Endothelial cell of umbilical vein (primary cell): ENCODE measurements around the gene MYT1.

Experiments
- EZH2 ChIP-seq: IDR thresholded peaks from 2 replicates; pipeline ENCODE4 v1.6.1; 2012; ENCODE audit warnings: borderline replicate concordance, low read depth, mild to moderate bottlenecking, moderate library complexity, low read length, inconsistent platforms; ENCODE audit not compliant: severe bottlenecking
- FOS ChIP-seq: IDR thresholded peaks from 2 replicates; pipeline ENCODE4 v1.6.1; 2011; ENCODE audit warnings: mild to moderate bottlenecking, low read length, moderate library complexity, borderline replicate concordance; ENCODE audit not compliant: insufficient read depth
- GATA2 ChIP-seq: IDR thresholded peaks from 2 replicates; pipeline ENCODE4 v1.7.0; 2011; ENCODE audit warnings: low read depth, mild to moderate bottlenecking, moderate library complexity, mixed read lengths, low read length; ENCODE audit not compliant: insufficient read length, insufficient read depth
- JUN ChIP-seq: IDR thresholded peaks from 2 replicates; pipeline ENCODE4 v1.6.1; 2011; ENCODE audit warnings: borderline replicate concordance, low read depth; ENCODE audit not compliant: insufficient read length, insufficient read depth
- MYC ChIP-seq: IDR thresholded peaks from one replicate; pipeline ENCODE4 v1.6.1; 2011; ENCODE audit warnings: mild to moderate bottlenecking, low read depth, low read length
- POLR2A ChIP-seq: IDR thresholded peaks from 2 replicates; pipeline ENCODE4 v1.6.1; 2012; ENCODE audit warnings: low read depth, mild to moderate bottlenecking, control low read depth, low read length
- POLR2AphosphoS5 ChIP-seq: IDR thresholded peaks from 2 replicates; pipeline ENCODE4 v1.6.1; 2012; ENCODE audit warnings: low read depth, mild to moderate bottlenecking, control low read depth, low read length, moderate library complexity; ENCODE audit not compliant: insufficient read depth
- TF ChIP-seq, protein P1 (sequence below), 2 donors: IDR thresholded peaks; 1 replicate in 1 of 2; 2 replicates in 1 of 2; pipeline ENCODE4 v1.5.1; 2011; ENCODE audit warnings: low read length in 2 of 2, mild to moderate bottlenecking in 2 of 2, moderate library complexity in 2 of 2, control low read depth in 1 of 2, inconsistent platforms in 1 of 2, low read depth in 1 of 2; ENCODE audit not compliant: insufficient read depth in 1 of 2; ENCODE audit errors: extremely low read depth in 1 of 2
- TF ChIP-seq, protein P2 (sequence below): IDR thresholded peaks from 2 replicates; pipeline ENCODE4 v1.6.1; 2011; ENCODE audit not compliant: insufficient read depth, insufficient read length

DNA sequence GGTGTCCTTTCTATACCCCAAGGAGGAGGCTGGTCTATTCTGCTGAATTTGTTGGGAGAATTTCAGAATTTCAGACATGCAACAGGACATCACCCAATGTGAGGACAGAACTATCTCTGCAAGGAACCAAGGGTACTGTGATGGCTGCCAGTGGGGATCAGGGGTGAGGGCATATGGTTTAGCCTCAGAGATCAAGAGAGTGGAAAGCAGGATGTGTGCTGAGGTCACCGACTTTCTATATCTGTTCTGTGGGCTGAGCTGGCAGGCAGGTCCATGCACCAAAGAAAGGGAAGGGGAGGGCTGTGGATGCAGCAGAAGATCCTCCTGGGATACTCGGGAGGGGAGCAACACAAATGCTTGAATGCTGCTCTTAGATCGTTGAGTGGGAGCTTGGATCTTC, 28.8 kb downstream of the MYT1 start:
- TF ChIP-seq, protein P1, sequence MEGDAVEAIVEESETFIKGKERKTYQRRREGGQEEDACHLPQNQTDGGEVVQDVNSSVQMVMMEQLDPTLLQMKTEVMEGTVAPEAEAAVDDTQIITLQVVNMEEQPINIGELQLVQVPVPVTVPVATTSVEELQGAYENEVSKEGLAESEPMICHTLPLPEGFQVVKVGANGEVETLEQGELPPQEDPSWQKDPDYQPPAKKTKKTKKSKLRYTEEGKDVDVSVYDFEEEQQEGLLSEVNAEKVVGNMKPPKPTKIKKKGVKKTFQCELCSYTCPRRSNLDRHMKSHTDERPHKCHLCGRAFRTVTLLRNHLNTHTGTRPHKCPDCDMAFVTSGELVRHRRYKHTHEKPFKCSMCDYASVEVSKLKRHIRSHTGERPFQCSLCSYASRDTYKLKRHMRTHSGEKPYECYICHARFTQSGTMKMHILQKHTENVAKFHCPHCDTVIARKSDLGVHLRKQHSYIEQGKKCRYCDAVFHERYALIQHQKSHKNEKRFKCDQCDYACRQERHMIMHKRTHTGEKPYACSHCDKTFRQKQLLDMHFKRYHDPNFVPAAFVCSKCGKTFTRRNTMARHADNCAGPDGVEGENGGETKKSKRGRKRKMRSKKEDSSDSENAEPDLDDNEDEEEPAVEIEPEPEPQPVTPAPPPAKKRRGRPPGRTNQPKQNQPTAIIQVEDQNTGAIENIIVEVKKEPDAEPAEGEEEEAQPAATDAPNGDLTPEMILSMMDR (IDR thresholded peaks at IDR 0.05; ENCODE audit: extremely low read depth in 1 of 2, insufficient read depth in 1 of 2, low read depth in 1 of 2, low read length in 2 of 2), result no peak
- TF ChIP-seq MYC (no peak), POLR2A (no peak), EZH2 (no peak), FOS (no peak), GATA2 (no peak), POLR2AphosphoS5 (no peak), JUN (no peak)
- TF ChIP-seq, protein P2, sequence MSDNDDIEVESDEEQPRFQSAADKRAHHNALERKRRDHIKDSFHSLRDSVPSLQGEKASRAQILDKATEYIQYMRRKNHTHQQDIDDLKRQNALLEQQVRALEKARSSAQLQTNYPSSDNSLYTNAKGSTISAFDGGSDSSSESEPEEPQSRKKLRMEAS, result no peak
